Hepatic stellate cell (primary cell): ENCODE data around the gene DST.
A peak's percentile ranks its signal among the peaks of the same experiment; 100 is the strongest.
"Not testable (repeated sequence)": the region's sequence is repeated elsewhere in the genome, so short reads cannot be mapped to it uniquely, and the experiment has no call there.

ENCODE experiments used
- DNase-seq: peaks from one replicate; pipeline ENCODE4 v3.0.0; 2011; ENCODE audit warnings: low spot score

The DST gene

DNA sequence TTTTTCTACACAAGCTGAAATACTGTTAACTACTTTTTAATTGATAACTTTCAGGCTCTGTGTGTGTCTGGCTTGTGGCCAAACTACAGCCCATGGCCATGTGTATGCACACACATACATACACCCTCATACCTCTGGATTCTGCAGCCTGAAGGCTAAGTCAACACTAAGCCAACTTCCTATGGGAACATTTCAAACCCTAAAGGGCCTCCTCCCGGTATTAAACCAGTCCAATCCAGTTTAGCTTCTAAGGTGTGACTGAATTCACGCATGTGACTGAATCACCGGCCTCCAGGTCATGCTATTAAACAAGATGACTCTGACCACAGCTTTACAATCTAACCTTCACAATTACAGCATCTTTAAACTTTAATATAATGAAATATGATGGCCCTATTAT is 20.7 kb upstream of the DST start:
- DNase-seq = no peak

GRCh38 chr6:56661338-56661737 is 18.6 kb upstream of the DST start:
- not testable (repeated sequence) for DNase-seq

- DNase-seq = no peak
Measured at GRCh38 chr6:56660381-56660730, 17.7 kb upstream of the DST start.

DNA sequence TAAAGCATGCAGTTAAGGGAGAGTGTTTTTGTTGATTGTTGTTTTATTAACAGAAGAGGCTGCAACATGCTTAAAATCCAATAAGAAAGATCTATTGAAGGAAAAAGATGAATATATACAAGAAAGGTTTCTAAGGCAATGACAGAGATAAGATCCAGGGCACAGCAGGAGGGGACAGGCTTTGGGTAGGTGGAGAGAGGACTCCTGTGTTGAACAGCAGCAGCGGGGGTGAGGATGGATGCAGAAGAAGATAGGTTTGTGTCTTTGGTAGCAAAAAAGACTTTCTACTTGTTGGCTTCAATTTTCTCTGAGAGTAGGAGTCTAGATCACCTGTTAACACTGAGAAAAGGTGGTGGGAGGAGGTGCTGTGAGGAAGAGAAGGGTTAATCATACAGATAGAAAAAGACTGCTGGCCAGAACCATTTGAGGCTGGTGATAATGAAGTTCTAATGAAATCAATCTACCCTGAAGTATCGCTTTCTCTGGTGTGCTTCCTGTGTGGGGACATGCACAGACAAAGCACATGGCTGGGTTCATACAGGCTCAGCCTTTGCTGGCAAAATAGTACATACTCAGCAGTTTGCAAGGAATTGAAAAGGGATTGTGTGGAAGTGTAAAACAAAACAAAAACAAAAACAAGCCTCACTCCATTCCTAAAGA is 17.2 kb upstream of the DST start:
- DNase-seq = no peak

GRCh38 chr6:56658326-56658725 is 15.6 kb upstream of the DST start:
- DNase-seq = no peak

DNA sequence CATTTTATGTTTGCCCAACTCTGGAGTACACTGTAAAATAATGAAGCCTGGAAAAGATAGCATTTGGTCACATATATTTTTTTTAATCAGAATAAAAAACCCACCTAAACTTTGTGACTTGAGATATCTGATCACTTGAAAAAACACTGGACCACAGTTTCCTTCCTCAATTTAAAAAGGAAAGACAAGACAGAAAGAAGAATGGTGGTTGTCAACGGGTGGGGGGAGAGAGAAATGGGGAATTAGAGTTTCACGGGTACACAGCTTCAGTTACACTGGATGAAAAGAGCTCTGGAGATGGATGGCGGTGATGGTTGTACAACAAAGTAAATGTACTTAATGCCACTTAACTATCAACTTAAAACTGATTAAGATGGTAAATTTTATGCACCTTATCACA is 14.7 kb upstream of the DST start:
- DNase-seq = no peak

DNA sequence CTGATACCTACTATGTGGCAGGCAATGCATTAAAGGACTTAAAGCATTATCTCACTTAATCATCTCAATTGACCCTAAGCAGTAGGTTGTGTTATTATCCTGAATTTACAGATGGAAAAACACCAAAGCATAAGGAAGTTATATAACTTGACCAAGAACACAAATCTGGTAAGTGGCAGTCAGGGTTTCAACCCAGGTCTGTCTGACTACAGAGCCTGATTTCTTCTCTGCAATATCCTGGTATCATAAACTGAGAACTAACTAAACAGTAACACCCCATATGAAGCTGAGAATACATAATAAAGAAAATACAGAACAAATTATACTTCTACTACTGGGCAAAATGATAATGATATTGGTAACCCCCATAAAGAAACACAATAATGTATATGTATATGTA is 13.8 kb upstream of the DST start:
- DNase-seq = no peak

- DNase-seq = no peak
Measured at GRCh38 chr6:56655996-56656395, 13.3 kb upstream of the DST start.

GRCh38 chr6:56655249-56655648 is 12.6 kb upstream of the DST start:
- DNase-seq = no peak

DNA sequence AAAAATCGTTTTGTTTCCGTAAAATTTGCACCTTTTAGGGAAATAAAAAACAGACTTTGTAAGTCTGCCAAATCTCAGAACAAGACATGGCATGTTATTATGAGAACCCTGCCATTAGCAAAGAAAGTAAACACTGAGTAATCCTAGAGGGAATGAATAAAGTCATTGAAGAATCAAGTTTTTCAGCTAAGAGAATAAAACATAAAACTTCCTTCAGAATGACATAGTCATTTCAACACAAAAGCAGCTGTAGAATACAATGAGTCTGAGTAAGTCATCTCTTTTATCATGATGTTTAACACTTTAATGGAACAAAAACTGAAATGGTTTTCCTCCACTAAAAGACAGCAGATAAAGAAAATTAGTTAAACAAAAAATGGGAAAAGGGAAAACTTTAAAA is 10.3 kb upstream of the DST start:
- DNase-seq = peak; percentile 11

- DNase-seq = no peak
Measured at GRCh38 chr6:56652231-56652630, 9.5 kb upstream of the DST start.

DNA sequence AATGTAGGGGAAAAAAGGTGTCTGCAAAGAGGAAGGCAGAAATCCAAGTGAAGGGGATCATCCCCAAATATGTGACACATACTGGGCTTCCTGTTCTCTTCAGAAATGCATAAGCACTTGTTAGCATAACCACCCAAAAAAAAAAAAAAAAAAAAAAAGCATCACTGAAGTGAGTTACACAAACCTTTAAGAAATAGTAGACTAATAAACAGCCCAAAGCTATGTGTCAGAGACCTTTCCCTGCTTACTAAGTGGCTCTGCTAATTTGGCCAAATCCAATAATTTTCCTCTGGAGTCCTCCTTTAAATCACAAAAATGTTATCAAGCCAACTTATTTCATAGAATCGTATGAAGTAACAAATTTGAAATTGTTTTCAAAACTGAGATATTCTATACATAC is 7.5 kb upstream of the DST start:
- DNase-seq = no peak

DNA sequence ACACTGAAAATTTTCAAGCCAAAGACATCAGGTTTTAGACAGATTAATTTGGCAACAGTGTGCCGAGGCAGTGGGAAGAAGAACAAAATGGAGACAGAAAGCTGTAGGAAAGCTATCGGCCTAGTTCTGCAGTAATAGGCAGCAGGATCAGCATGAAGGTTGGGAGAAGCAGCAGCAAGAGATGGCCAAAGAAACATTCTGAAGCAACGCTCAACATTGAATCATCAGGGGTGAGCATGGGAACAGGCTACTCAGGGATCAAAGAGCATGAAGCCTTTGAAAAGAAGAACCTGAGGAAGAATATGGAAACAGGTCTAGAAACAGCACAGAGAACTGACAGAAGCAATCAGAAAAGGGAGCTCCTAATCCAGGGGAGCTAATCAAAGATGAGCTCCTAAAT is 7.1 kb upstream of the DST start:
- DNase-seq = no peak

- no peak for DNase-seq
Measured at GRCh38 chr6:56649053-56649769, 6.5 kb upstream of the DST start.

- DNase-seq = no peak
Measured at GRCh38 chr6:56647172-56647762, 4.6 kb upstream of the DST start.

GRCh38 chr6:56644366-56644765 is 1.7 kb upstream of the DST start:
- no peak for DNase-seq

GRCh38 chr6:56643379-56644089 is 845 bp upstream of the DST start:
- no peak for DNase-seq

DNA sequence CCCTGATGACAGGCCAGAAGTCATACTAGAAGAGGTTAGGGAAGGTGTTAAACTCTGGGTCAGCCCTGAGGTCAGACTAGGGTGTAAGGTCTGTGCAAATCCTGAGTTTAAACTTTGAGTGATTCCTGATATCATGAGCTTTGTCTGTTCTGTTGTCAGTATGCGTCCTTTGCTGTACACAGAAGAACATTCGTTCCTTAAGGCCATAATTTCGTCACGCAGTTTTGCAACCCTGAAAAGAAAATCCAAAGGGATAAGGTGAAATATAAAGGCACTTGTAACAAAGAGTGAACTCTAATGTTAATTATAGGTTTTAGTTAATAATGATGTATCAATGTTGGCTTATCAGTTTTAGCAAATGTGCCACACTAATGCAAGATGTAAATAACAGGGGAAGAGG is 2.3 kb downstream of the DST start:
- DNase-seq = no peak

DNA sequence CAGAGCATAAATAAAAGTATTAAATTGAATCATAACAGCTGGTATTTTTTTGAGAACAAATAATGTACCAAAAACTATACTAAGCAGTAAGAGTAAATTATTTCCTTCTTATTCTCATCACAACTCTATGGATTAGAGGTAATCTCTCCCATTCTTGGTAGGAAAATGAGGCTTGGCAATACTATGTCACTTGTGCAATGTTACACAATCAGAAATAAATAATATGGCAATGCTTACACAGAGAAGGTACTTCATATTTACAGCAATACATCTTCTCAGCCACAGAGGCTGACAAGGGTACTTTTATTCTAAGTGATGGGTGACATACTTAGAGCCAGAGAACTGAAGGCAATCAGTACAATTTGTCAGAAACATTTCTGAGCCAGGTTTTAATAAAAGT is 3.9 kb downstream of the DST start:
- no peak for DNase-seq

DNA sequence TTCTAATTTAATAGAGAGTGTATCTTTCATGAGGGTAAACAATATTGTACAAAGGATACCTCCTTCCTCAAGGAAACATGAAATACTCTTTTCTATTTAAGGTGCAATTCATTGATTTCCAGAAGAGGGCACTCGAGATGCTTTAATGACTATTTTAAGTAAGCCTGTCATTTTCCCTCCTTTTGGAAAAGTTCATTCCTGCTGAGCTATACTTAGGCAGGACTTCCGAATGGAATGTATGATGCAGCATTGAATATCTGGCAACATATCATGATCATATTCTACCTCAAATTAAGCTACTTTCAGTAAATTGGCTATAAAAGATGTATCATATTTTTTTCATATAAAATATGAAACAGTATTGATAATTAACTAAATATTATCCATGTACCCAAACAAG is 5.0 kb downstream of the DST start:
- peak; percentile 22 for DNase-seq

- no peak for DNase-seq
Measured at GRCh38 chr6:56628105-56628504, 14.6 kb downstream of the DST start.

DNA sequence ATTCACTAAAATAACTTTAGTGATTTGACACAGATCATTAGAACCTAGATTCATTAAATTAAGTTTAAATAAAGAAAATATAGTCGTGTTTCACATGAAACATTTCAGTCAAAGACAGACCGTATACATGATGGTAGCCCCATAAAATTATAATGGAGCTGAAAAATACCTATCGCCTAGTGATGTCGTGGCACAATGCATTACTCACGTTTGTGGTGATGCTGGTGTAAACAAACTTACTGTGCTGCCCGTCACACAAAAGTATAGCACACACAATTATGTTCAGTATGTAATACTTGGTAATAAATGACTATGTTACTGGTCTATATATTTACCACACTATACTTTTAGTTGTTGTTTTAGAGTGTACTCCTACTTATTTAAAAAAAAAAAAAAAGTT is 17.3 kb downstream of the DST start:
- DNase-seq = no peak

DNA sequence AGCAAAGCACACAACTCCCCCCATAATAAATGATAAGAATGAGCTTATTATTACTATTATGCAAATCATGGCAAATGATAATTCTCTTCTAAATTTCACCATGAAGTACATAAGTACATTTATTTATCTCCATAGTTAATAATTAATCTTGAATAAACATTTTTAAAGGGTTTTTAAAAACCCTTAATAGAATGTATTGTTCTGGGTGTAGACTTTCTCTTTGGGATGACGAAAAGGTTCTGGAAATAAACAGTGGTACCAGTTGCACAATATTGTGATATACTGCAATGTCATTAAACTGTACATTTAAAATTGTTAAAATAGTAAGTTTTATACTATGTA is 18.0 kb downstream of the DST start:
- DNase-seq = no peak
